BLaER1 (cell line): ENCODE data around the gene AKAP12.

Experiments used
- H3K27ac ChIP-seq: shearing (Covaris generic); formaldehyde crosslinking; 2 replicates; pipeline ENCODE4 v1.8.1; 2022
- H3K27me3 ChIP-seq: shearing (Covaris generic); formaldehyde crosslinking; 2 replicates; pipeline ENCODE4 v1.8.1; 2022
- H3K36me3 ChIP-seq: shearing (Covaris generic); formaldehyde crosslinking; 2 replicates; pipeline ENCODE4 v1.8.1; 2022
- H3K4me1 ChIP-seq: shearing (Covaris generic); formaldehyde crosslinking; 2 replicates; pipeline ENCODE4 v1.8.1; 2022
- H3K4me2 ChIP-seq: shearing (Covaris generic); formaldehyde crosslinking; 2 replicates; pipeline ENCODE4 v1.8.1; 2022
- H3K4me3 ChIP-seq: shearing (Covaris generic); formaldehyde crosslinking; 2 replicates; pipeline ENCODE4 v1.8.1; 2022
- H3K9ac ChIP-seq: shearing (Covaris generic); formaldehyde crosslinking; 2 replicates; pipeline ENCODE4 v1.8.1; 2022
- H3K9me3 ChIP-seq: shearing (Covaris generic); formaldehyde crosslinking; 2 replicates; pipeline ENCODE4 v1.8.1; 2022
- H4K20me1 ChIP-seq: shearing (Covaris generic); formaldehyde crosslinking; 2 replicates; pipeline ENCODE4 v1.8.1; 2022
- Cebpa-rat ChIP-seq: shearing (Covaris generic); IDR thresholded peaks from 2 replicates; pipeline ENCODE4 v1.8.1; 2022

The AKAP12 gene

GRCh38 chr6:151239603-151240035 lies at the start of gene AKAP12:
Gene AKAP12, plus strand, starts transcription at chr6:151239967. Its CDS starts 596 bp downstream, at chr6:151240563.
- H3K27me3 ChIP-seq = no peaks in the 10 kb centered on the region
- H3K9me3 ChIP-seq = no peaks in the 10 kb centered on the region
- H3K4me2 ChIP-seq = peak within 1 kb of the TSS; percentile 98
- peaks cover 38% of the 10 kb centered on the region for H4K20me1 ChIP-seq
- peak within 1 kb of the TSS; percentile 96 for H3K9ac ChIP-seq
- H3K4me1 ChIP-seq = peaks cover 80% of the 10 kb centered on the region
- TF ChIP-seq Cebpa-rat = no peak
- H3K4me3 ChIP-seq = peak within 1 kb of the TSS; percentile 99
- H3K27ac ChIP-seq = peak within 1 kb of the TSS; percentile 97
- peaks cover 10% of the 10 kb centered on the region; the same call in 1 of the 2 replicates for H3K36me3 ChIP-seq

- H3K27me3 ChIP-seq = no peaks in the 10 kb centered on the region
- no peak overlapping the region for H3K4me2 ChIP-seq
- H3K27ac ChIP-seq = no peak overlapping the region
- no peak overlapping the region for H3K4me3 ChIP-seq
- H3K4me1 ChIP-seq = no peaks in the 10 kb centered on the region
- H3K9ac ChIP-seq = no peak overlapping the region
- H4K20me1 ChIP-seq = no peaks in the 10 kb centered on the region
- no peaks in the 10 kb centered on the region for H3K36me3 ChIP-seq
- peaks cover 9% of the 10 kb centered on the region; the same call in 1 of the 2 replicates for H3K9me3 ChIP-seq
- TF ChIP-seq Cebpa-rat = no peak
Observed at GRCh38 chr6:151191527-151191926, 48.2 kb upstream of the AKAP12 start.

- Histone ChIP-seq H3K9ac (no peak overlapping the region), H3K27ac (no peak overlapping the region), H3K36me3 (no peaks in the 10 kb centered on the region), H3K4me2 (no peak overlapping the region), H3K9me3 (peaks cover 9% of the 10 kb centered on the region; the same call in 1 of the 2 replicates), H4K20me1 (no peaks in the 10 kb centered on the region), H3K4me3 (no peak overlapping the region), H3K4me1 (no peaks in the 10 kb centered on the region), H3K27me3 (no peaks in the 10 kb centered on the region)
- TF ChIP-seq Cebpa-rat = no peak
Observed at GRCh38 chr6:151196555-151196954, 43.2 kb upstream of the AKAP12 start.

GRCh38 chr6:151197556-151197955 lies 42.2 kb upstream of the AKAP12 start:
- no peak for TF ChIP-seq Cebpa-rat
- Histone ChIP-seq H3K4me1 (no peaks in the 10 kb centered on the region), H3K9me3 (peaks cover 9% of the 10 kb centered on the region; the same call in 1 of the 2 replicates), H3K27me3 (no peaks in the 10 kb centered on the region), H4K20me1 (no peaks in the 10 kb centered on the region), H3K4me2 (no peak overlapping the region), H3K4me3 (no peak overlapping the region), H3K36me3 (no peaks in the 10 kb centered on the region), H3K9ac (no peak overlapping the region), H3K27ac (no peak overlapping the region)

GRCh38 chr6:151199991-151200390 lies 39.8 kb upstream of the AKAP12 start:
- no peak for TF ChIP-seq Cebpa-rat

GRCh38 chr6:151205721-151206600 lies 33.8 kb upstream of the AKAP12 start:
- Histone ChIP-seq H3K4me1 (no peaks in the 10 kb centered on the region), H3K36me3 (no peaks in the 10 kb centered on the region), H3K9me3 (peaks cover 10% of the 10 kb centered on the region), H3K27ac (no peak overlapping the region), H3K27me3 (no peaks in the 10 kb centered on the region), H3K4me3 (no peak overlapping the region), H3K9ac (no peak overlapping the region), H3K4me2 (no peak overlapping the region), H4K20me1 (no peaks in the 10 kb centered on the region)
- TF ChIP-seq Cebpa-rat = no peak

More at GRCh38 chr6:151199991-151200390, 39.8 kb upstream of the AKAP12 start:
- H3K36me3 ChIP-seq = no peaks in the 10 kb centered on the region
- 0 out of 2 replicates have a peak, but pooled peaks cover 2% of the 10 kb centered on the region for H3K9me3 ChIP-seq
- no peaks in the 10 kb centered on the region for H3K4me1 ChIP-seq
- H3K27me3 ChIP-seq = no peaks in the 10 kb centered on the region
- H4K20me1 ChIP-seq = no peaks in the 10 kb centered on the region
- H3K9ac ChIP-seq = no peak overlapping the region
- no peak overlapping the region for H3K4me3 ChIP-seq
- H3K27ac ChIP-seq = no peak overlapping the region
- no peak overlapping the region for H3K4me2 ChIP-seq

GRCh38 chr6:151207674-151208073 lies 32.1 kb upstream of the AKAP12 start:
- no peak overlapping the region for H3K4me3 ChIP-seq
- no peaks in the 10 kb centered on the region for H4K20me1 ChIP-seq
- no peaks in the 10 kb centered on the region for H3K4me1 ChIP-seq
- peaks cover 27% of the 10 kb centered on the region for H3K9me3 ChIP-seq
- no peak overlapping the region for H3K9ac ChIP-seq
- no peaks in the 10 kb centered on the region for H3K36me3 ChIP-seq
- no peaks in the 10 kb centered on the region for H3K27me3 ChIP-seq
- no peak for TF ChIP-seq Cebpa-rat
- H3K27ac ChIP-seq = no peak overlapping the region
- no peak overlapping the region for H3K4me2 ChIP-seq

- Histone ChIP-seq H3K9ac (no peak overlapping the region), H3K4me3 (no peak overlapping the region), H4K20me1 (no peaks in the 10 kb centered on the region), H3K27me3 (no peaks in the 10 kb centered on the region), H3K9me3 (peaks cover 42% of the 10 kb centered on the region), H3K4me1 (no peaks in the 10 kb centered on the region), H3K36me3 (no peaks in the 10 kb centered on the region), H3K27ac (no peak overlapping the region), H3K4me2 (no peak overlapping the region)
- no peak for TF ChIP-seq Cebpa-rat
Observed at GRCh38 chr6:151209071-151209831, 30.5 kb upstream of the AKAP12 start.

GRCh38 chr6:151211075-151211474 lies 28.7 kb upstream of the AKAP12 start:
- H3K9me3 ChIP-seq = peaks cover 42% of the 10 kb centered on the region
- H3K27ac ChIP-seq = no peak overlapping the region
- no peak overlapping the region for H3K4me3 ChIP-seq
- H3K4me2 ChIP-seq = no peak overlapping the region
- H3K36me3 ChIP-seq = no peaks in the 10 kb centered on the region
- H3K27me3 ChIP-seq = no peaks in the 10 kb centered on the region
- H3K4me1 ChIP-seq = 0 out of 2 replicates have a peak, but pooled peaks cover under 1% of the 10 kb centered on the region
- no peaks in the 10 kb centered on the region for H4K20me1 ChIP-seq
- no peak for TF ChIP-seq Cebpa-rat
- no peak overlapping the region for H3K9ac ChIP-seq

- H3K9ac ChIP-seq = no peak overlapping the region
- no peak overlapping the region for H3K4me2 ChIP-seq
- TF ChIP-seq Cebpa-rat = no peak
Observed at GRCh38 chr6:151213352-151213751, 26.4 kb upstream of the AKAP12 start.

More at GRCh38 chr6:151213352-151213751, 26.4 kb upstream of the AKAP12 start:
- Histone ChIP-seq H3K4me1 (peaks cover 10% of the 10 kb centered on the region), H4K20me1 (no peaks in the 10 kb centered on the region), H3K36me3 (no peaks in the 10 kb centered on the region), H3K4me3 (no peak overlapping the region), H3K27me3 (no peaks in the 10 kb centered on the region), H3K9me3 (peaks cover 42% of the 10 kb centered on the region), H3K27ac (no peak overlapping the region)
